Retinal pigment epithelial cell (primary cell): ENCODE results near the gene HDAC9.

ENCODE experiments used
- DNase-seq: peaks from one replicate; pipeline ENCODE4 v3.0.0-alpha.2; 2010; ENCODE audit warnings: low read depth
- H3K4me3 ChIP-seq: 2 replicates; pipeline ENCODE4 v1.5.1; 2011; ENCODE audit warnings: mild to moderate bottlenecking, low read length, control low read depth, moderate library complexity
- TF ChIP-seq, protein P1 (sequence below): conservative IDR thresholded peaks from 2 replicates; pipeline ENCODE4 v1.5.1; 2011; ENCODE audit warnings: low read depth, low read length, control low read depth, inconsistent platforms

Gene HDAC9

DNA sequence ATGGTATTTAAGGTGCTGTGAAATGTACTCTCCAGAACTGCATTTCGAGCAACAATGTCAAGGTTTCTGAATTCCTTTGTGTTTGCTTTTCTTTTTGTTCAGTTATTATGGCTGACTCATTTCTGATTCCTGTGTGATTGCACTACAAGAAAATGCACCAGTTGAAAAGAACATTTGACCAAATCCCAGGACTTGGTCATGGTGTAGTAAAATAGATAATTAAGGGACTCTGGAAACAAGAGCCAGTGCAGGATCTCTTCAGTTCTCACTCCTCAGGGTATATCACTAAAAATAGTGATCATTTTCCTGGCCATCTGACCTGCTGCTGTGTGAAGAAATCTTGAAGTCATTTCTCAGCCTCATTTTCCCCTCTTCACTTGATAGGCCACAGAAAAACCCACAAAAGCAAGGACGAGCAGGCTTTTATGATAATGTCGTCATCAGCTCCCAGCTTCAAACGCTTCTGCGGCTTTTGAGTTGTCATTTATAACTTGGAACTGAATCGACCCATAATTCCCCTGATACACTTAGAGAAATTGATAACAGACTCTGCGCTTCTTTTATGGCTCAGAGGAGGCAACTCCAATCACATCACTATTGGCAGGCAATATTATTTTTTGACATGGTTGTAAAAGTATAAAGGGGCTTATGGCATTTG is 274.7 kb downstream of the HDAC9 start:
- TF ChIP-seq, protein P1, sequence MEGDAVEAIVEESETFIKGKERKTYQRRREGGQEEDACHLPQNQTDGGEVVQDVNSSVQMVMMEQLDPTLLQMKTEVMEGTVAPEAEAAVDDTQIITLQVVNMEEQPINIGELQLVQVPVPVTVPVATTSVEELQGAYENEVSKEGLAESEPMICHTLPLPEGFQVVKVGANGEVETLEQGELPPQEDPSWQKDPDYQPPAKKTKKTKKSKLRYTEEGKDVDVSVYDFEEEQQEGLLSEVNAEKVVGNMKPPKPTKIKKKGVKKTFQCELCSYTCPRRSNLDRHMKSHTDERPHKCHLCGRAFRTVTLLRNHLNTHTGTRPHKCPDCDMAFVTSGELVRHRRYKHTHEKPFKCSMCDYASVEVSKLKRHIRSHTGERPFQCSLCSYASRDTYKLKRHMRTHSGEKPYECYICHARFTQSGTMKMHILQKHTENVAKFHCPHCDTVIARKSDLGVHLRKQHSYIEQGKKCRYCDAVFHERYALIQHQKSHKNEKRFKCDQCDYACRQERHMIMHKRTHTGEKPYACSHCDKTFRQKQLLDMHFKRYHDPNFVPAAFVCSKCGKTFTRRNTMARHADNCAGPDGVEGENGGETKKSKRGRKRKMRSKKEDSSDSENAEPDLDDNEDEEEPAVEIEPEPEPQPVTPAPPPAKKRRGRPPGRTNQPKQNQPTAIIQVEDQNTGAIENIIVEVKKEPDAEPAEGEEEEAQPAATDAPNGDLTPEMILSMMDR = no peak
- no peak for DNase-seq
- H3K4me3 ChIP-seq = no peak overlapping the region

DNA sequence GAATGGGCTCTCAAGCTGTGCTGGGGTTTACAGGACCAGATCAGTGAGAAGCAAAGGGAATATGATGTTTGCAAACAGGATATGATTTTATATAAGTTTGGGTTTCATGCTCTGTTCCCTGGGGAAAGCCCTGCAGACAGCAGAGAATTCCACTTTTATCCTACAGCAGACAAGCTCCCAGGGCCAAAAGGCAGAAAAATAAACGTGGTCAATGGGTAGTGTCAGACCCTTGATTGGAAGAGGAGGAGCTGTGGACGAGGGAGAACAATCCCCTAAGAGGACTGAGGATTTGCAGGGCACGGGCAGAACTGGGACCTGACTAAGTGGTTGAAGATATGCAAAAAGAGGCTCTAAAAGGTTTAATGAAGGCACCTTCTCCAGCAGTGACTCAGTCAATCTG is 275.3 kb downstream of the HDAC9 start:
- H3K4me3 ChIP-seq = no peak overlapping the region
- DNase-seq = no peak
- TF ChIP-seq, protein P1 = no peak

DNA sequence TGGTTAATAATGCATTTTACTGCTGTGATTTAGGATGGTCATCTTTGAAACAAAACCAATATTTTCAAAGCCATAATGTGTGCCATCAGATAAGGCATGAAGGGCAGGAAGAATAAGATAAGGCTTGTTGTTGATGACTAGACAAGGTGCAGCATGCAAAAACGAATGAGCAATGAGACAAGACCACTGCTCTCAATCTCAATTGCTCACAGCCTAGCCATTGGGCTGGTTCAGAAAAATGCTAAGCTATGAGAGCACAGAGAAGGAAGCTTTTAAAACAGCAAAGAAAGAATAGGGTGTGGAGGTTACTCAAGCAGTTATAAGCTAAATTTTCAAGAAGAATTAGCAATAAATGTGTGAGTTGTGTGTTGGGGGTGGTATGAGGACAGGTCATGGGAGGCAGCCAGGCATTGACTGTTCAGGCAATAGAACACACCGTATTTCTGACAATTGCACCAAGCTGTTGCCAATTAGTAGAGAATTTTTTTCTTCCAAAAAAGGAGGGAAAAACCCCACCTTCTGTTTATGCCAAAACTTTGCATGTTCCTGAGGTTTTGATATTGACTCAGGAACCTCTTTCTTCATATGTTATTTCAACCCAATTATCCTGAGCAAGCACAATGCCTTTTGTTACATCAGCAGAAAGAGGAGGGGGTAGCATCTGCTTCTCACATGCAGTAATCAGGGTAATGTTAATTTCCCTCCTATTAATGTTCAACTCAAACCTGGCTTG is 276.5 kb downstream of the HDAC9 start:
- TF ChIP-seq, protein P1 = no peak
- DNase-seq = no peak
- no peak overlapping the region for H3K4me3 ChIP-seq

DNA sequence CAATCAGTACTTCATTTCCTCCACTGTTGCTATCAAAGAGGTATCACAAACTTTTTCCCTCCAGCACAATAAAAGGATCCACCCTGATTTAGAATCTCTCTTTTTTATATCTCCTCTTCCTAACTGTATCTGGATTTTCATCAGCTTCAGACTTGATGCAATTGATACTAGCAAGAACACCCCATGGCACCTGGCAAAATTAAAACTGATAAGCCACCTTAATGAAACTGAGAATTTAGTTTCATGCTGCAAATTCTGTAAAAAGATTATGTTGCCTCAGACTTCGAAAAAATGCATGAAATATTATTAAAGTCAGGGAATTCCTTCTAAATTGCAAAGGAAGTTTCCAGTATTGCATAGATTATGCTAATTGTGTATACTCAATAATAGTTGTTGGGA is 277.0 kb downstream of the HDAC9 start:
- H3K4me3 ChIP-seq = no peak overlapping the region
- DNase-seq = no peak
- TF ChIP-seq, protein P1 = no peak

DNA sequence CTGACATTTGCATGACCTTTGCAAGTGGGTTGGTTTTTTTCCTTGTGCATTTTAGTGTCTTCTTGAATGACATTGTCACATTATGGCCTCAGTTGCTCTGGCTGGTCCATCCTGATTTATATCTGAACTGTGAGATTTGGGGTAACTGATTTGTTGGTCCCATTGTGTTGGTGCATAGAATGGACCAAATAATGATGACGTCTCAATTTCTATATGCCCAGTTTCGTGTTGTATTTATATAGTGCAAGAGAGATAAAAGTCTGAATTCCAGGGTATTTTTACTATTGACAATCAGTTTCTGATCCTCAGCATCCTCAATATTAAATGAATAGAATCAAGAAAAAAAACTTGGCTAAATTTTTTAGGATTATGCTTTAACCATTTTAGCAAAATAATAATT is 281.8 kb downstream of the HDAC9 start:
- no peak for DNase-seq
- H3K4me3 ChIP-seq = no peak overlapping the region
- TF ChIP-seq, protein P1 = no peak

DNA sequence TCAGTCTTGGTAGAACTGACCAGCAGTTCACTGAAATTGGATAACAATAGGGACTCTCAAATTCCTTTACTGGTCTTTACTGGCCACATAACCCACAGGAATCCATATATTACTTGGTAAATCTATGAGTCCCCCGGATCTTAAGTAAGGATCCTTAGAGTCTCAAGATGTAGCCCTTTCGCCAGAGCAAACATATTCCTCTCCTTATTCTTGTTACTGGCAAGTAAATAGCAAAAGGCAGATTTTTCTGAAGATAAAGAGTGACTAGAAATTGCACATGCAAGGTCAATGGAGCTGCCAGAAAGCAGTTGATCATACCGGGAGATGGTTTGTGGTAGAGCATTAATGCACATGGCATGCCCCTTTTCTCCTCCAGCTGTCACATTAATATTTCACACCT is 283.0 kb downstream of the HDAC9 start:
- H3K4me3 ChIP-seq = no peak overlapping the region
- DNase-seq = no peak
- TF ChIP-seq, protein P1 = no peak

DNA sequence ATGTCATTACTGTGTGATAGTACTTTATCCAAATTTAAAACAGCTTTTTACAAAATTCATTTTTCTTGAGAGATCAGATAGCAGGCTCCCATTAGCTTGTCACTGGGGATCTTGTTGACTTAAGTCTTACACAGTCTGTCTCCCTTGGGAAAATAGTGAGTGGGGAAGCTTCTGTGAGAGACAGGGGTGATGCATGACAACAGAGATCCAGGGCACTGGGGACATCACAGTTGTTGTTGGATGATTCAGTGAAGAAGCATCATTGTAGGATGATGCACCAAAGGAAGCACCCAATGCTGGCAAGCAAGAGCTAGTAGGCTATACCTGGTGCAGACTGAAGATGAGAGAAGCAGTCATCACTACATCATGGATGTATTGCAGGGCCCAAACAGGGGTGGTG is 284.7 kb downstream of the HDAC9 start:
- TF ChIP-seq, protein P1 = no peak

More for the DNA sequence above, 284.7 kb downstream of the HDAC9 start:
- DNase-seq = no peak
- H3K4me3 ChIP-seq = no peak overlapping the region
